Activated naive CD8-positive, alpha-beta T cell treated with anti-CD3 and anti-CD28 coated beads for 36 hours (primary cell): ENCODE measurements around the gene SCYL1. TPM values are rescaled to one million over a fixed set of nuclear protein-coding genes. Genes with fewer than 3 reads are reported as not detected.

Experiments used
- DNase-seq: peaks from one replicate; pipeline ENCODE4 v3.0.0; 2021
- H3K27ac Mint-ChIP-seq: one replicate; pipeline ENCODE4 v1.8.0; 2022; ENCODE audit warnings: mild to moderate bottlenecking, moderate library complexity, mixed read lengths
- H3K27me3 Mint-ChIP-seq: one replicate; pipeline ENCODE4 v1.8.0; 2022; ENCODE audit warnings: mild to moderate bottlenecking, mixed read lengths
- H3K36me3 Mint-ChIP-seq: one replicate; pipeline ENCODE4 v1.8.0; 2021; ENCODE audit warnings: mild to moderate bottlenecking, mixed read lengths
- H3K4me1 Mint-ChIP-seq: one replicate; pipeline ENCODE4 v1.8.0; 2021; ENCODE audit warnings: mixed read lengths
- H3K4me3 Mint-ChIP-seq: one replicate; pipeline ENCODE4 v1.8.0; 2022; ENCODE audit warnings: mild to moderate bottlenecking, moderate library complexity, mixed read lengths
- H3K9me3 Mint-ChIP-seq: one replicate; pipeline ENCODE4 v1.8.0; 2022; ENCODE audit warnings: mixed read lengths
- total RNA-seq, 2 experiments: library from RNA; stranded (reverse); gene quantifications; one replicate each; pipeline ENCODE4 v1.2.3, GENCODE V29; 2021

SCYL1 gene
- total RNA-seq, 2 experiments from 2014 or later = 70.5 to 80.3 TPM

- peaks cover 40% of the 10 kb centered on the region for H3K4me1 Mint-ChIP-seq
- H3K27me3 Mint-ChIP-seq = no peaks in the 10 kb centered on the region
- H3K27ac Mint-ChIP-seq = peak overlapping the region; percentile 46
- H3K9me3 Mint-ChIP-seq = no peaks in the 10 kb centered on the region
- DNase-seq = no peak
- peak overlapping the region; percentile 26 for H3K4me3 Mint-ChIP-seq
- peaks cover 23% of the 10 kb centered on the region for H3K36me3 Mint-ChIP-seq
These were observed 22.7 kb downstream of the SCYL1 start for GRCh38 chr11:65547446-65548125.

GRCh38 chr11:65548395-65548794 lies 23.5 kb downstream of the SCYL1 start:
- no peak for DNase-seq
- Mint-ChIP-seq H3K36me3 (peaks cover 23% of the 10 kb centered on the region), H3K4me1 (peaks cover 46% of the 10 kb centered on the region), H3K27ac (peak overlapping the region; percentile 46), H3K4me3 (peak overlapping the region; percentile 26), H3K9me3 (no peaks in the 10 kb centered on the region), H3K27me3 (no peaks in the 10 kb centered on the region)

- Mint-ChIP-seq H3K9me3 (no peaks in the 10 kb centered on the region), H3K27me3 (no peaks in the 10 kb centered on the region), H3K4me1 (peaks cover 46% of the 10 kb centered on the region), H3K36me3 (peaks cover 22% of the 10 kb centered on the region), H3K4me3 (no peak overlapping the region), H3K27ac (no peak overlapping the region)
- DNase-seq = no peak
These were observed 24.2 kb downstream of the SCYL1 start for GRCh38 chr11:65549096-65549495.

- Mint-ChIP-seq H3K27me3 (no peaks in the 10 kb centered on the region), H3K9me3 (no peaks in the 10 kb centered on the region), H3K27ac (peak overlapping the region; percentile 50), H3K36me3 (peaks cover 23% of the 10 kb centered on the region), H3K4me1 (peaks cover 60% of the 10 kb centered on the region), H3K4me3 (no peak overlapping the region)
- DNase-seq = peak; percentile 55
These were observed 26.9 kb downstream of the SCYL1 start for GRCh38 chr11:65551572-65552387.

- Mint-ChIP-seq H3K9me3 (no peaks in the 10 kb centered on the region), H3K4me1 (peaks cover 63% of the 10 kb centered on the region), H3K36me3 (peaks cover 23% of the 10 kb centered on the region), H3K27me3 (no peaks in the 10 kb centered on the region), H3K27ac (no peak overlapping the region), H3K4me3 (no peak overlapping the region)
- DNase-seq = no peak
These were observed 27.6 kb downstream of the SCYL1 start for GRCh38 chr11:65552388-65552951.

GRCh38 chr11:65553301-65554001 lies 28.6 kb downstream of the SCYL1 start:
- Mint-ChIP-seq H3K27me3 (no peaks in the 10 kb centered on the region), H3K4me3 (peak overlapping the region; percentile 29), H3K4me1 (peaks cover 54% of the 10 kb centered on the region), H3K9me3 (no peaks in the 10 kb centered on the region), H3K36me3 (peaks cover 18% of the 10 kb centered on the region), H3K27ac (peak overlapping the region; percentile 12)
- DNase-seq = peak; percentile 70

GRCh38 chr11:65554057-65554818 lies 29.4 kb downstream of the SCYL1 start:
- no peak for DNase-seq
- peak overlapping the region; percentile 64 for H3K4me3 Mint-ChIP-seq
- H3K4me1 Mint-ChIP-seq = peaks cover 52% of the 10 kb centered on the region
- H3K27me3 Mint-ChIP-seq = no peaks in the 10 kb centered on the region
- H3K27ac Mint-ChIP-seq = peak overlapping the region; percentile 61
- H3K36me3 Mint-ChIP-seq = peaks cover 16% of the 10 kb centered on the region
- no peaks in the 10 kb centered on the region for H3K9me3 Mint-ChIP-seq

- Mint-ChIP-seq H3K4me3 (peak overlapping the region; percentile 29), H3K27me3 (no peaks in the 10 kb centered on the region), H3K36me3 (peaks cover 12% of the 10 kb centered on the region), H3K4me1 (peaks cover 55% of the 10 kb centered on the region), H3K27ac (peak overlapping the region; percentile 61), H3K9me3 (no peaks in the 10 kb centered on the region)
- DNase-seq = no peak
These were observed 30.1 kb downstream of the SCYL1 start for GRCh38 chr11:65554842-65555430.

GRCh38 chr11:65555693-65556231 lies 30.9 kb downstream of the SCYL1 start:
- H3K27me3 Mint-ChIP-seq = no peaks in the 10 kb centered on the region
- peak overlapping the region; percentile 80 for H3K27ac Mint-ChIP-seq
- peaks cover 63% of the 10 kb centered on the region for H3K4me1 Mint-ChIP-seq
- H3K36me3 Mint-ChIP-seq = peaks cover 10% of the 10 kb centered on the region
- no peaks in the 10 kb centered on the region for H3K9me3 Mint-ChIP-seq
- DNase-seq = peak; percentile 47
- peak overlapping the region; percentile 85 for H3K4me3 Mint-ChIP-seq

GRCh38 chr11:65556470-65557279 lies 31.8 kb downstream of the SCYL1 start:
- Mint-ChIP-seq H3K27ac (peak overlapping the region; percentile 80), H3K9me3 (no peaks in the 10 kb centered on the region), H3K4me3 (peak overlapping the region; percentile 85), H3K27me3 (no peaks in the 10 kb centered on the region), H3K36me3 (peaks cover 5% of the 10 kb centered on the region), H3K4me1 (peaks cover 61% of the 10 kb centered on the region)
- DNase-seq = no peak

GRCh38 chr11:65557280-65558001 lies 32.6 kb downstream of the SCYL1 start:
- H3K9me3 Mint-ChIP-seq = no peaks in the 10 kb centered on the region
- H3K27ac Mint-ChIP-seq = peak overlapping the region; percentile 80
- peaks cover 3% of the 10 kb centered on the region for H3K36me3 Mint-ChIP-seq
- H3K4me3 Mint-ChIP-seq = peak overlapping the region; percentile 85
- DNase-seq = peak; percentile 52
- peaks cover 53% of the 10 kb centered on the region for H3K4me1 Mint-ChIP-seq
- no peaks in the 10 kb centered on the region for H3K27me3 Mint-ChIP-seq

- H3K4me3 Mint-ChIP-seq = peak within 1 kb of the TSS; percentile 85
- H3K4me1 Mint-ChIP-seq = peaks cover 50% of the 10 kb centered on the region
- no peaks in the 10 kb centered on the region for H3K9me3 Mint-ChIP-seq
- peak within 1 kb of the TSS; percentile 80 for H3K27ac Mint-ChIP-seq
- peak; percentile 48 for DNase-seq
- no peaks in the 10 kb centered on the region for H3K27me3 Mint-ChIP-seq
- peaks cover 3% of the 10 kb centered on the region for H3K36me3 Mint-ChIP-seq
These were observed 33.4 kb downstream of the SCYL1 start, which contains the start of gene LTBP3 for GRCh38 chr11:65558002-65558929. LTBP3 (minus strand) TSS chr11:65558359; CDS start chr11:65557959, 400 bp downstream.
